H1 (cell line): ENCODE results near the gene SUPT7L. TPM values are rescaled to one million over a fixed set of nuclear protein-coding genes. Genes with fewer than 3 reads are reported as not detected.

Experiments used
- CHD7 ChIP-seq: fragments of 300-600 bp; sonication (generic); IDR thresholded peaks from 2 replicates; pipeline ENCODE4 v1.7.1; 2012; ENCODE audit warnings: low read length, moderate library complexity, mild to moderate bottlenecking, inconsistent platforms; ENCODE audit not compliant: insufficient replicate concordance
- E2F6 ChIP-seq: IDR thresholded peaks from 2 replicates; pipeline ENCODE4 v1.6.1; 2012; ENCODE audit warnings: inconsistent platforms
- GTF2F1 ChIP-seq: IDR thresholded peaks from 2 replicates; pipeline ENCODE4 v1.6.1; 2012; ENCODE audit warnings: low read depth, low read length, improper control_type of control experiment, borderline replicate concordance
- KDM4A ChIP-seq: IDR thresholded peaks from one replicate; pipeline ENCODE4 v1.7.1; 2012; ENCODE audit warnings: low read depth, mild to moderate bottlenecking, moderate library complexity, low read length, inconsistent platforms; ENCODE audit not compliant: severe bottlenecking
- RAD21 ChIP-seq, 2 experiments: IDR thresholded peaks in 1 of 2; conservative IDR thresholded peaks in 1 of 2; 2 replicates each; pipeline ENCODE4 v1.6.1; 2011; ENCODE audit warnings: low read depth in 2 of 2, low read length in 2 of 2, improper control_type of control experiment in 1 of 2, inconsistent platforms in 1 of 2, mild to moderate bottlenecking in 1 of 2, moderate library complexity in 1 of 2
- RXRA ChIP-seq: IDR thresholded peaks from 2 replicates; pipeline ENCODE4 v1.6.1; 2011; ENCODE audit warnings: low read depth, mild to moderate bottlenecking, low read length, moderate library complexity; ENCODE audit not compliant: insufficient read depth
- SIRT6 ChIP-seq: IDR thresholded peaks from one replicate; pipeline ENCODE4 v1.7.1; 2012; ENCODE audit warnings: low read length, inconsistent platforms
- polyA plus RNA-seq, 7 experiments: library from polyadenylated mRNA; depleted of rRNA in 3 of 7; stranded (reverse) in 5 of 7; unstranded in 2 of 7; fragments of >200 nt in 5 of 7; fragments of 200-250 nt in 2 of 7; gene quantifications; 1 replicate in 5 of 7; 2 replicates in 1 of 7; 4 replicates in 1 of 7; pipeline versions ENCODE4 v1.2.1 to v1.2.3, GENCODE V29; 2011 to 2013; ENCODE audit warnings: missing spikeins in 2 of 7, mixed read lengths in 2 of 7
- total RNA-seq: library from RNA; stranded (reverse); fragmentation: NEBNext Ultra II Directional; extraction: Animal tissue kit (Norgen Biotek cat#: 25700); gene quantifications from 2 replicates; pipeline ENCODE4 v1.2.1, GENCODE V29; 2021

The SUPT7L gene
- total and polyA plus RNA-seq, 2 of the 8 experiments (the other 6 are each of a cell fraction or from before 2014, with no cell fraction given), result 22.2 to 26.6 TPM

- no peak for TF ChIP-seq CHD7
- no peak for TF ChIP-seq RXRA
- TF ChIP-seq KDM4A, result peak; percentile 64
- no peak; the same call in 1 of the 2 replicates for TF ChIP-seq GTF2F1
- TF ChIP-seq E2F6, result peak; percentile 16; the same call in 1 of the 2 replicates
- no peak for TF ChIP-seq SIRT6
- peak in 1 of 2 experiments; percentile 22; a peak in 2 of 4 replicates for TF ChIP-seq RAD21 (IDR thresholded peaks at IDR 0.05 in 1 of 2, conservative IDR thresholded peaks at IDR 0.05 in 1 of 2; ENCODE audit: low read depth in 2 of 2, low read length in 2 of 2)
These were observed 34.4 kb downstream of the SUPT7L start, which contains the start of the genes CCDC121 and GPN1 (continued) for GRCh38 chr2:27628767-27629709.
